ENCODE data around the gene ARHGAP26. TPM values are rescaled to one million over a fixed set of nuclear protein-coding genes. Genes with fewer than 3 reads are reported as not detected.

ARHGAP26 gene
- total RNA-seq, 1 donor from 2014 or later, result 35.4 TPM

DNA sequence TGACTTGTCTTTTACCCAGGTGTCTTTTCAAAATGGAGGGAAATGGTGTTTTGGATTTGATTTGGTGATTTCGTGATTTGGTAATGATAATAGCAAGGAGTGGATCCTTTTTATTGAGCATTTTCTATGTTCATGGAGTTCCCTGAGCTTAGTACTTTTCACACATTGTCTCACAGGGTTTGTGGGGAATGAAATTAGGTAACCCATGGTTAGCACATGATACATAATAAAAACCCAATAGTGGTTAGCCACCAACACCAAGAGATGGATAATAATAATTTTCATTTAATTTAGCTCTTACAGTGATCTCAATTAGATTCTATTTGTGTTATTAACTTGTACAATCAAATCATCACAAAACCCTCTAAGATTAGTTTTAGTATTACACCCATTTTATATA lies 65.4 kb downstream of the ARHGAP26 start:
- TF ChIP-seq, protein P1, sequence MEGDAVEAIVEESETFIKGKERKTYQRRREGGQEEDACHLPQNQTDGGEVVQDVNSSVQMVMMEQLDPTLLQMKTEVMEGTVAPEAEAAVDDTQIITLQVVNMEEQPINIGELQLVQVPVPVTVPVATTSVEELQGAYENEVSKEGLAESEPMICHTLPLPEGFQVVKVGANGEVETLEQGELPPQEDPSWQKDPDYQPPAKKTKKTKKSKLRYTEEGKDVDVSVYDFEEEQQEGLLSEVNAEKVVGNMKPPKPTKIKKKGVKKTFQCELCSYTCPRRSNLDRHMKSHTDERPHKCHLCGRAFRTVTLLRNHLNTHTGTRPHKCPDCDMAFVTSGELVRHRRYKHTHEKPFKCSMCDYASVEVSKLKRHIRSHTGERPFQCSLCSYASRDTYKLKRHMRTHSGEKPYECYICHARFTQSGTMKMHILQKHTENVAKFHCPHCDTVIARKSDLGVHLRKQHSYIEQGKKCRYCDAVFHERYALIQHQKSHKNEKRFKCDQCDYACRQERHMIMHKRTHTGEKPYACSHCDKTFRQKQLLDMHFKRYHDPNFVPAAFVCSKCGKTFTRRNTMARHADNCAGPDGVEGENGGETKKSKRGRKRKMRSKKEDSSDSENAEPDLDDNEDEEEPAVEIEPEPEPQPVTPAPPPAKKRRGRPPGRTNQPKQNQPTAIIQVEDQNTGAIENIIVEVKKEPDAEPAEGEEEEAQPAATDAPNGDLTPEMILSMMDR (IDR thresholded peaks at IDR 0.05), result no peak
- Histone ChIP-seq H3K4me1 (peaks cover 19% of the 10 kb centered on the region), H3K4me3 (no peak overlapping the region), H3K36me3 (no peaks in the 10 kb centered on the region), H3K27ac (no peak overlapping the region), H3K9me3 (no peaks in the 10 kb centered on the region), H3K27me3 (no peaks in the 10 kb centered on the region)
- ATAC-seq, result no peak
- intact Hi-C loops (cut with DNase I), result no loop called here
- no peak for DNase-seq

DNA sequence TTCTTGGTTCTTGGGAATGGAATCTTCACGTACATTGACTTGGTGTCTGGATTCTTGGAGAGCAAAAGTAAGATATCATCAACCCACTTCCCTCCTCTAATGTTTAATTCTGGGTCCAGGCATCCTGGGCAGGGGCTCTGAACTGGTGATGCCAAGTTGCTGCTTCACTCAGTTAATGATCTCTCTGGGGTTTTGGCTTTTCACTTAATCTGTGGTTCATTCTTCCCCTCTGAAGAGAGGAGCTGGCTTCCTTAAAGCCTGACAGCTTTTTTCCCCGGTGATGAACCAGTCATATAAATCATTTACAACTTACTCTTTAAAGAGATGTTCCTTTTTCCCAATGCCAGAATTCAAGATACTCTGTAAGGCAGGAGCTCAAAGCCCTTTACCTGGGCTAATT lies 65.9 kb downstream of the ARHGAP26 start:
- Histone ChIP-seq H3K4me1 (peaks cover 20% of the 10 kb centered on the region), H3K27ac (no peak overlapping the region)
- ATAC-seq, result no peak

DNA sequence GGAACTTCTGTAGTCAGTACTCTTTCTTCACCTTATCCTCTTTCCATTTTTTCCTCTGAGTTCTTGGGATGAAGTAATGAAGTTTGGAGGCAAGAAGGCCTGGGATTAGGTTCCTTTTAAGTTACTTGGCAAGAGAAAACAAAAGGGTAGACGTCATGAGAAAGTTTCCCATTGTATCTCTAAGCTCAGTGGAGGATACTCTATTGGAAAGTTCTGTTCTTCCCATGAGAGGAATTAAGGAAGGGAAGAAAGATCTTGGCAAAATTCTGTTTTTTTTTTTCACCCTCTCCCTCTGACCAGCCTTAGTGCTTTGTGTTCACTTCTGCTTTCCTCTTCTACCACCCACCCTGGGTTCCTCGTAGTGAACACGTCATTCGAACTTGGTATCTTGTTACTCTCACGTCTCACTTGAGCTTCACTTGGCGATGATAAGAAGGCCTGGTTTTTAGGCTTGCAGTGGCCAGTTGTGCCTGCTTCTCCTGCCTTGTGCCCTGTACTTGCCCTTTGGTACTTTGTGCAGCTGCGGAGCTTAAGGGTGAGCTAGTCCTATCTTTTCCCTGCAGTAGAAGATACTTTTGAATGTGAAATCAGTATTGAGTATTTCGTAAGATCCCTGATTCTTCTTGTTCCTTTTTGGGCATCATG lies 67.0 kb downstream of the ARHGAP26 start:
- Histone ChIP-seq H3K9me3 (no peaks in the 10 kb centered on the region), H3K4me1 (peaks cover 20% of the 10 kb centered on the region), H3K27ac (no peak overlapping the region), H3K27me3 (no peaks in the 10 kb centered on the region), H3K4me3 (no peak overlapping the region), H3K36me3 (no peaks in the 10 kb centered on the region)
- intact Hi-C loops (cut with DNase I), result no loop called here
- ATAC-seq (peak; percentile 81), DNase-seq (no peak)
- TF ChIP-seq, protein P1 (IDR thresholded peaks at IDR 0.05), result no peak

More for the DNA sequence above, 65.9 kb downstream of the ARHGAP26 start:
- no peaks in the 10 kb centered on the region for H3K9me3 ChIP-seq
- TF ChIP-seq, protein P1 (IDR thresholded peaks at IDR 0.05), result no peak
- intact Hi-C loops (cut with DNase I), result no loop called here
- no peak for DNase-seq
- H3K27me3 ChIP-seq, result no peaks in the 10 kb centered on the region
- no peak overlapping the region for H3K4me3 ChIP-seq
- H3K36me3 ChIP-seq, result no peaks in the 10 kb centered on the region

- Histone ChIP-seq H3K36me3 (no peaks in the 10 kb centered on the region), H3K4me3 (no peak overlapping the region), H3K4me1 (peaks cover 20% of the 10 kb centered on the region), H3K27ac (no peak overlapping the region), H3K9me3 (no peaks in the 10 kb centered on the region), H3K27me3 (no peaks in the 10 kb centered on the region)
- no peak for DNase-seq
- TF ChIP-seq, protein P1 (IDR thresholded peaks at IDR 0.05), result no peak
- intact Hi-C loops (cut with DNase I), result no loop called here
- no peak for ATAC-seq
These were observed 68.7 kb downstream of the ARHGAP26 start for GRCh38 chr5:142838845-142839244.

- TF ChIP-seq, protein P1 (IDR thresholded peaks at IDR 0.05), result no peak
- Histone ChIP-seq H3K9me3 (no peaks in the 10 kb centered on the region), H3K4me3 (peak overlapping the region; percentile 20), H3K27me3 (no peaks in the 10 kb centered on the region), H3K4me1 (peaks cover 21% of the 10 kb centered on the region), H3K27ac (no peak overlapping the region), H3K36me3 (no peaks in the 10 kb centered on the region)
- no peak for DNase-seq
- intact Hi-C loops (cut with DNase I), result no loop called here
- peak; percentile 74 for ATAC-seq
These were observed 69.7 kb downstream of the ARHGAP26 start for GRCh38 chr5:142839711-142840346.
